ENCODE measurements around the gene PLXDC1.
"Not testable (repeated sequence)": the region's sequence is repeated elsewhere in the genome, so short reads cannot be mapped to it uniquely, and the experiment has no call there.

The PLXDC1 gene

GRCh38 chr17:39125143-39125875 is 26.1 kb downstream of the PLXDC1 start:
- no peak for DNase-seq (ENCODE audit: low spot score)

GRCh38 chr17:39123627-39124026 is 27.8 kb downstream of the PLXDC1 start:
- no peak for DNase-seq (ENCODE audit: low spot score)

DNA sequence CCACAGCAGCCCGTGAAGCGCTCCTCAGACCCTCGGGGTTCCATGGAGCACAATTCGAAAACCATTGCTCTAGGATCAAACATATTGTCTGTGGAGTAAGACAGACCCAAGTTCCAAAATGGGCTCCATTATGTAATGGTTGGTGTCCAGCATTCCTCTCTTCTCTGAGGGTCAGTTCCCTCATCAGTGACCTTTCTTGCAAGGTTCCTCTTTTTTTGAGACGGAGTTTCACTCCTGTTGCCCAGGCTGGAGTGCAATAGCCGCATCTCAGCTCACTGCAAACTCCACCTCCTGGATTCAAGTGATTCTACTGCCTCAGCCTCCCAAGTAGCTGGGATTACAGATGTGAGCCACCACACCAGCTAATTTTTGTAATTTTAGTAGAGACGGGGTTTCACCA is 28.4 kb downstream of the PLXDC1 start:
- DNase-seq (ENCODE audit: low spot score) = no peak

GRCh38 chr17:39121919-39122318 is 29.5 kb downstream of the PLXDC1 start:
- DNase-seq (ENCODE audit: low spot score) = not testable (repeated sequence)

DNA sequence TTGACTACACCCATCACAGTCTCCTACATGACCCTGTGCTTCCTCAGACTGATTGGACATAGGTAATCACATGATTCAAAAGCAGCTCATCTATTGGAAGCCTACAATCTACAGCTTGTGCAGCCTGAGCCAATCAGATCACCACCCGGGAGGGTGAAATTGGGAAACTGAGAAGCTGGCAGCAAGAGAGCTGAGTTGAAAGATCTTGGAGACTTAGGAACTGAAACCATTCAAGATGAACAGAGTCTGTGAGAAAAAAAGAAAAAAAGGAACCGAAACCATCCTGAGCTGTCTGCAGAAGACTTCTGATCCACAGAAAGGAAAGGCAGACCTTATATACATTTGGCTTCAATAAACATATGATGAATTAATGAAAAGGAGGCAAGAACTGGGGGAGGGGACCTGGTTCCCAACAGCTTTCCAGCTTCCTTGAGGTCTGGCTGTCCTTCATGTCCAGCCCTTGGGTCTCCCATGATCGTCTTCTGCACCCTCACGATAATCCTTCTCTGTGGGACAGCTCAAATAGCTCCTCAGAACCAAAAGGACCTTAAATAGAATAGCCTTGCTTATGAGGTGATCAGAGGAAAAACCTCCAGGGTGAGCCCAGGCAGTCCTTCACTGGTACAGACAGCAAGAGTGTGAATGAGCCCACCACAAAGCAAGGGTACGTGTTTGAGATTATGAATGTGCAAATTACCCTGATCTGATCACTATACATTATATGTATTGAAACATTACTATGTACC is 32.6 kb downstream of the PLXDC1 start:
- no peak for DNase-seq (ENCODE audit: low spot score)

DNA sequence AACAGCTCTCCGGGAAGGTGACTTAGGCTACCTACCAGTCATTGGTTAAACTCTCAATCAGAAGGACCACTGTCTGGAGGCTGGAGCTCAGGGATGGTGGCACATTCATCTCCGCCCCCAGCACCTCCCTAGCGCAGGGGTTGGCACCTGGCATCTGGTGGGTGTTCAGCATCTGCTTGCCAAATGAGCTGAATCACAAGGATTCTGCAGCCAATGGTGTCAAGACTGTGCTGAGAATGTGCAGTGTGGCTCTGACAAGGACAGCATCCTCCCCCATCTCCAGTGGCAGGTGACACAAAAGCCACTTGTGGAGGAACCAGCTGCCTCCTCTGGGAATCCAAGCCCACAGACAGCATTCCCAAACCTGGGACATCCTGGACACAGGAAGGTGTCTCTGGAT is 35.2 kb downstream of the PLXDC1 start:
- DNase-seq (ENCODE audit: low spot score) = no peak

DNA sequence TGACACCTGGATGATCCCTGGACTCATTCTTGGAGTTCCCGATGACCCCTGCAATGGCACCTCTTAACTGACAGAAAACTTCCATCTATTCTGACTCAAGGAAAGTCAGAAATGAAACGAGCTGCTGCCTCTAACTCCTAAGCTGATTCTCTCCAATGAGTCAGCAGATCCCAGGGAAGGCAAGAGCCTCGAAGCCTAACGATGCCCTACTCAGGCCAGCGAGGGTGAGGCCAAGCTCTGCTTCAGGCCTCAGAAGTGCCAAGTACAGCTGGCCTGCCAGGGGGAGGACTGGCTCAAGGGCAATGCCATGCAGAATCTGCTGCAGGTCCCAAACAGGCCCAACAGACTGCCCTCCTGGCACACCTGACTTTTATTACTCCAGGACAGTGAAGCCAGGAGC is 36.3 kb downstream of the PLXDC1 start:
- no peak for DNase-seq (ENCODE audit: low spot score)

DNA sequence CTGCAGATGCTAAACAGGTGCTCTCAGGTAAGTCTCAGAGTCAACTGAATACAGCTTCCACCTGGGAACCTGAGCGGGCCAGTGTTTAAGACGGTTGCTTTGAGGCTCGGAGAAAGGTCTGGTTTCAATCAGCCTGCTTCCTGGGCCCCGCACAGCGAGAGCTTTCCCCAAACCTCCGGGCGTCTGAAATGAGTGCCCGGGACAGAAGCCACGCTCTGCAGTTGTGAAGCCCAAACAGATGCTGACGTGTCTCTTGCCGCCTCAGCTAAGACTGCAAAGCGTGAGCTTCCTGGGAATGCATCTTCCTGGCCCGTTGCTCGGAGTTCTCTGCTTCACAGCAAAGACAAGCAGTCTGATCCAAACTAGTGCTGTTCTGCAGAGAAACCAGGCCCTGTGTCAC is 36.7 kb downstream of the PLXDC1 start:
- no peak for DNase-seq (ENCODE audit: low spot score)

DNA sequence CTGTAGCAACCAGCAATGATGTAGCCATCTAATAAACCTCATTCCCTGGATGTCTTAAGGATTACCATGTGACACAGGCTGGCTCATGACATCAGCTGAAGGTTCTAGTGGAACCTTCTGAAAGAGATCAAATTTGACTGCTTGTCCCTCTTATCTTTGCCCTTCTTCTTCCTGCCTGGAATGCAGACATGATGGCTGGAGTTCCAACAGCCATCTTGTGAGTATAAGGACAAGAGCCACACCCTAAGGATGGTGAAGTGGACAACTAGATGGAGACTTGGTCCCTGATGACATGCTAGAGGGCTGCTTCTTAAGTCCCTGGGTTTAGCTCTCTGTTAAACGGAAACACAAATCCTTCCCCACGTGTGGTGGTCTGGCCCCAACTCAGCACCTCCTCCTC is 37.6 kb downstream of the PLXDC1 start:
- DNase-seq (ENCODE audit: low spot score) = no peak

DNA sequence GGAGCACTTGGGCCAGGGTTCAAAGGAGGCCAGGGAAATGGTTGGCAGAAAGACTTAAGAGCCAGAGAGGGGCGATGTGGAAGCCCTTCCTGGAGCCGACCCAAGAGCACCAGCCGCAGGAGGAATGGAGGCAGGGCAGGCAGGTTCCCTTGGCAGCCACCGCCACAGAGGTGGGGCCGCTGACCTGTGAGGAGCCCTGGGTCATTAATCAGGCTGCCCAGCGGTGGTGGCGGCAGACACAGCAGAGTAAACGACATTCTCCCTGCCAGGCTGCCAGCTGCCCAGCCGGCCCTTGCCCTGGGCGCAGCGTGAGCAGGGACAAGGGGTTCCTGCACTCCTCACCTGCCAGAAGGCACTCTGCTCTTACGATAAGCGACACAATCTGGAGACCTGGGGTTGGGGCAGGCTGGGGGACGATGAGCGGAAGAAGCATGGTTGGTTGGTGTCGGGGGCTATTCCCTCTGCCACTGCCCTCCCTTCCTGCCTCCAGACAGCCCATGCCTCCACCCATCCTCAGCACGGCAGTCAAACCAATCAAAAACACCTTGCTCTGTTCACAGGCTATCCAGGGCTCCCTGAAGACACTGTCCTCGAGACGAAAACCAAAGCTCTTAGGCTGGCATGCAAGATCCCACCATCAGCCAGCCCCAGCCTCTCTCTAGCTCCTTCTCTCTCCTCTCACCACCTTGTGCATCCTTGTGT is 40.9 kb downstream of the PLXDC1 start:
- no peak for DNase-seq (ENCODE audit: low spot score)

DNA sequence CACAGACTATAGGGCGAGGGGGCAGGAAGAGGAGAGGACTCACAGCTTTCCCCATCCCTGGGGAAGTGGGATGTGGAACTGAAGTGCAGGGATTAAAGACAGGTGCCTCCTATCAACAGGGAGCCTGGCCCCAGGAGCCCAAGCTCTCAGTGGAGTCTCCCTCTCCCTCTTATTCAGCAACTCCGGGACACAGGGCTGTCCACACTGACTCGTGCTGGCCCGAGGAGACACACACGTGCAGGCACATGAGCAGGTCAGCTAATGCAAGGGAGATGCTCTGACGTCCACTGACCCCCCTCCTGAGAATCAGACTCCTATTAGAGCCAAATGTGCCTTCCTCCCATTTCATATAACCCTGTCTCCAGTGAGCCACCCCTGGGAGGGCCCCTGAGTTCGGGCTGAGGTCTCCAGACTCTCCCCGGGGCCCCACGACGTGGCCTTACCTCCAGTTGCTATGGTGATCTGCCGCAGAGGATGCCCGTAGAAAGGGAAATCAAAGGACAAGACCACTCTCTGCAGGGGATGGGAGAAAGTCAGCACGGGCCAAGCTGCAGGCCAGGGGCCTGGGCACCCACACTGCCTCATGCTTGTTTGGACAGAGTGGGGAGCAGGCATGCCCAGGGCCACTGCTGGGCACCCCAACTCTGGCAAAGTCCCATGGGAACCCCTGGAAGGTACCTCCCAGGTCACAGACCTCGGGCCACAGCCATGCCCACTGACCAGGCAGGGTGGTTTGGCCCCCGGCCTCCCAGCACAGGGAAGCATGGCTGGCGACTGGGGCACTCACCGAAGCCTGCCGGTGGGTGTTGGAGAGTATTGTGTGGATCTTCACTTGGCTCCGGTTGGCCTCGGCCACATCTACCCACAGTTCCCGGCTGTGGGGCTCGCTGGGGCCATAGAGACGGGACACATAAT is 42.7 kb downstream of the PLXDC1 start:
- DNase-seq (ENCODE audit: low spot score) = no peak

GRCh38 chr17:39107973-39108372 is 43.5 kb downstream of the PLXDC1 start:
- peak; percentile 20 for DNase-seq (ENCODE audit: low spot score)

DNA sequence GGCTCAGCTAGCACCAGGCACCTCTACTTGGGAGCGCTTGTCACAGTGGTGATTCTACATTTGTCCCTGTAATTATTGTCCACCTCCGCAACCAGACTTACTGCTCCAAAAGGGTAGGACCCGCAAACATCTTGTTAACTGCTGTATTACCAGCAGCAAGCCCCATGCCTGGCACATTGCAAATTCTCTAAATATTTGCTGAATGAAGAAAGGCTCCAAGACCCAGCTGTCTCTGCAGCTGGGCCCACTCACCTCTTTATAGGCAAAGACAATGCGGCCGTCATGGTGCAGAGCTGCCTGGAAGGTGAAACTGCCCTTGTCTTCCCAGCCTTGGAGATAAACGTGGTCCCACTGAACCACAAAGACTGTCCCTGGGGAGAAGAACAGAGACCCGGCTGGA is 44.3 kb downstream of the PLXDC1 start:
- DNase-seq (ENCODE audit: low spot score) = no peak

DNA sequence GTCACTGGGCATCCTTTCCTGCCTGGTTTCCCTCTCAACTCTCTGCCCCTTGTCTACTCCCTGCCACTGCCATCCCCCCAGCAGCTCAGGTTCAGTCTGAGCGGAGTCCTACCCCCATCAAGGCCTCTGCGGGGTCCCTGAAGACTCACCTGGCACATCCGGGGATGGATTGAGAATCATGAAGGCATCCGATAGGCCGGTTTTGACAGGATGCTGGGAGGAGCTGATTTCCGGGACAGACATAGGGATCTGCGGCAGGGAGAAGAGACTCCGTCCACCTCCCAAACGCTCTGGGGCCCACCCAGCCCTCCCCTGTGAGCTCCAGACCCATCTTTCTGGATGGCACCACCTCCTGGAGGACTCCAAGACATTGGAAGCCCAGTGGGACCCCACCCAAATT is 45.7 kb downstream of the PLXDC1 start:
- no peak for DNase-seq (ENCODE audit: low spot score)

- no peak for DNase-seq (ENCODE audit: low spot score)
Observed at GRCh38 chr17:39104657-39105056, 46.8 kb downstream of the PLXDC1 start.

DNA sequence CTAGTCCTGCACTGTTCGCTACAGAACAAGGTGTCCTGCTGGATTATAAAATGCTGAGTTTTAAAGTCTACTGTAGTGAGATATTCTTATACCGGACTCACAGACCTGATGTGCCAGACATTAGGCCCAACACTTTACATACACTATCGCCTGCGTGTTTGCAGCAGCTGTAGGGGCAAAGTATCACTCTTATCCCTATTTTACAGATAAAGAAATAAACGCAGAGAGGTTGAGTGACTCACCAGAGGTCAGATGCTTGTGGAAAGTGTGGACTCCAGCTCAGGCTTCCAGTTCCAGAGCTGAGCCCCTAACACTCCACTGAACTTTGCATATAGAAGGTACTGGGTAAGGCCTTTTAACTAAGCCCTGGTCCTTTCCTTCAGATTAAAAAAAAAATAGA is 47.4 kb downstream of the PLXDC1 start:
- DNase-seq (ENCODE audit: low spot score) = peak; percentile 26

DNA sequence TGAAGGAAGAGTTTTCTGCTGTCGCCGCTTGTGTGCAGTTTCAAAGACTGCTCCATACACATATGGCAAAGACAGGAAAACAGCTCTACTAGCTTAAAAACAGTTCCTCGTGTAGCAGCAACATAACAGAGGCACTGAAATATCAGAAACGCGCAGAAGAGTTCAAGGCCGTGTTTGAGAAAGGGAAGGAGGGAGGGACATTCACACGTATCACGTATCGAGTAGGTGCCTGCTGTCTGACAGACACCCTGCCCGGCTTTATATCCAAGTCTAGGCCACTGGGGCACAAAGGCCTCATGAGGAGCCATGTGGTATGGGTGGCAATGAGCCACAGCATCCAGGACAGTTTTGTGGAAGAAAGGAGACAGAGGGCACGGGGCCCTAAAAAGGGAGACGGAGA is 50.3 kb downstream of the PLXDC1 start:
- no peak for DNase-seq (ENCODE audit: low spot score)

GRCh38 chr17:39100530-39100929 is 50.9 kb downstream of the PLXDC1 start:
- no peak for DNase-seq (ENCODE audit: low spot score)

DNA sequence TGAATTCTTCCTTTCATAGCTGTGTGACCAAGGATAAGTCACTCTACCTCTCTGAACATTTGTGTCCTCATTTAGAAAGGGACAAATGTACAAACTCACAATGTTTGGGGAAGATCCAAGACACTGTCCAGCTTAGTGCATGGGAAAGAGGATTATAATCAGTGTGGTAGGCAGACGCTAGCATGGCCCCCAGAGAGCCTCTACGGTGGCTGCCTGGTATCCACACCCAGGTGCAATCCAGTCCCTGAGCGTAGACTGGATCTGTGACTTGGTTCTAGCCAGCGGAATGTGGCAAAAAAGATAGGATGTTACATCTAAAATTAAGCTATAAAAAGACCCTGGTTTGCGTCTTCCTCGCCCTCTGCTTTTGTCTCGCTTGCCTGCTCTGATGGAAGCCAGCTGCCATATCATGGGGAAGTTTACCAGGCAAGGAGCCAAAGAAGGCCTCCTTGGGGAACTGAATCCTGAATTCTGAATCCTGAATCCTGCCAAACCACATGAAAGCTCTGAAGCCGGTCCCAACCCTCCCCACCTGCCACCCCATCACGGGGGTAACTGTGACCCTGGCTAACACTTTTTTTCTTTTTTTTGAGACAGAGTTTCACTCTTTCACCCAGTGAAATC is 51.7 kb downstream of the PLXDC1 start:
- DNase-seq (ENCODE audit: low spot score) = no peak

DNA sequence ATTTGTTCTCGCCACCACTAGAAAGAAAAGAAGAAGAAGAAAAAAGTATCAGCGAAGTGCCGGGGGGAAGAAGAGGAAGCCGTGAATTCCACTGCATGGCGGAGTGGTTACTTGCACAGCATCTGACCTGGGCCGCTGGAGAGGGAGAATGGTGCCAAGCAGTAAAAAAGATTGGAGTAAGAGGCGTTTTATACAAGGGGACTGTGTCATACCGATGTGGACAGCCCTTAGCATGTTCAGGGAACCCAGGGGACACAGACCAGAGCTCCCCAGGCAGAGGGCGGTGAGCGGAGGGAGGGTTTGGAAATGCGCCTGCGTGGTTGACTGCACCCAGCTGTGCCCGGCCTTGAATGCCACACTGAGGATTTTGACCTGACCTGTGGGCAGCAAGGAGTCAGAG is 52.8 kb downstream of the PLXDC1 start:
- no peak for DNase-seq (ENCODE audit: low spot score)

DNA sequence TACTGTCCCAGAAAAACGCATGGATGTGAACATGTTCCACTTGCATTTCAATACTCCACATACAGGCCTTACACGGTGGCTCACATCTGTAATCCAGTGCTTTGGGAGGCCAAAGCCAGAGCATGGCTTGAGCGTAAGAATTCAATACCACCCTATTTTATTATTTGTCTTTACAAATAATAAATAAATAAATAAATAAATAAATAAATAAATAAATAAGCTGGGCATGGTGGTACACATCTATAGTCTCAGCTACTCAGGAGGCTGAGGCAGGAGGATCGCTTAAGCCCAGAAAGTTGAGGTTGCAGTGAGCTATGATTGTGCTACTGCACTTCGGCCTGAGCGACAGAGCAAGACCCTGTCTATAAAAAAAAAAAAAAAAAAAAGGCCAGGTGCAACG is 53.9 kb downstream of the PLXDC1 start:
- DNase-seq (ENCODE audit: low spot score) = no peak

DNA sequence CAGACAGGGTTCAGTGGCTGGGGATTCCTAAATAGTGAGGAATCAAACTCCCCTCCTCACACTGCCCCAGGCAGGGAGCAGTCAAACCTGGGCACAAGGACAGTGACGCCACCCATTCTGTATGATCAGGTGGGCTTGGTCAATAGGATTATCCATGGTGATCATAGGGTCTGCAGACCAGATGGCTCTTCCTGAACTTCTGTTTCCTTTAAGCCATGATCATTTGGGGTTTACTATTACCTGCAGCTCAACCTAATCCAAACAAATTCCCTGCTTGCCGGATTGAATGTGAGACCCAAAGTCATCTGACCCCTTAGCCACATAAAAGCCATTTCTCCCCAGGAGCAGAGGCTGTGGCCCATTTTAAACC is 54.3 kb downstream of the PLXDC1 start:
- no peak for DNase-seq (ENCODE audit: low spot score)
